Esophagus squamous epithelium (tissue), 5 donors: ENCODE measurements around the gene KLF1. TPM values are rescaled to one million over a fixed set of nuclear protein-coding genes. Genes with fewer than 3 reads are reported as not detected.

Source experiments
- DNase-seq: peaks from one replicate; lab custom pipeline; 2025; lab: John Stamatoyannopoulos, UW
- H3K27ac ChIP-seq, 4 donors: fragments of 200-600 bp; sonication (generic); one replicate each; pipeline ENCODE4 v1.5.1; 2016 to 2019; ENCODE audit warnings: mild to moderate bottlenecking in 1 of 4
- H3K27me3 ChIP-seq, 4 donors: fragments of 200-600 bp; sonication (generic); 1 replicate in 3 of 4; 2 replicates in 1 of 4; pipeline versions ENCODE4 v1.5.1 to v1.6.0; 2017 to 2021; ENCODE audit warnings: antibody characterized with exemption in 1 of 4
- H3K36me3 ChIP-seq, 3 donors: fragments of 200-600 bp; sonication (generic); one replicate each; pipeline ENCODE4 v1.5.1; 2016 to 2019
- H3K4me1 ChIP-seq, 3 donors: fragments of 200-600 bp; sonication (generic); one replicate each; pipeline ENCODE4 v1.5.1; 2017 to 2019
- H3K4me3 ChIP-seq, 4 donors: fragments of 200-600 bp; sonication (generic); 1 replicate in 3 of 4; 2 replicates in 1 of 4; pipeline ENCODE4 v1.5.1; 2016 to 2019; ENCODE audit warnings: mild to moderate bottlenecking in 2 of 4, moderate library complexity in 1 of 4
- H3K9me3 ChIP-seq, 3 donors: fragments of 200-600 bp; sonication (generic); one replicate each; pipeline ENCODE4 v1.5.1; 2016 to 2019
- POLR2A ChIP-seq, 4 donors: fragments of 450-650 bp; IDR thresholded peaks; one replicate each; pipeline ENCODE4 v1.6.1; 2017; ENCODE audit warnings: antibody characterized with exemption in 4 of 4, mild to moderate bottlenecking in 4 of 4, moderate library complexity in 3 of 4
- WGBS, 2 donors: methylation state at CpG; one replicate each; pipeline ENCODE4 v1.1.5; 2018; 5-methylcytosine and 5-hydroxymethylcytosine counted together
- intact Hi-C: fragments of 100-400 bp; cut with DNase I; formaldehyde crosslinking; loops from one replicate; pipeline ENCODE4 v1.15.0; 2022
- total RNA-seq, 4 donors: library from RNA; depleted of rRNA; stranded (reverse); fragments of >200 nt; gene quantifications; one replicate each; pipeline ENCODE4 v1.1.0, GENCODE V29; 2016
- TF ChIP-seq, protein P1 (sequence below), 6 experiments: fragments of 450-650 bp in 4 of 6; fragments of 200-600 bp in 2 of 6; sonication (generic) in 2 of 6; IDR thresholded peaks; one replicate each; pipeline ENCODE4 v1.5.1; 2016 to 2019; ENCODE audit warnings: antibody characterized with exemption in 6 of 6, mild to moderate bottlenecking in 4 of 6, moderate library complexity in 4 of 6
- donor health status: DM: yes; HTN: yes; CAD: no.

The KLF1 gene
- total RNA-seq, 4 donors from 2014 or later, result not detected

- intact Hi-C loops, result no loop called here
- no peaks in the 10 kb centered on the region for H3K36me3 ChIP-seq
- 80 to 81% methylated on average over 3 to 4 of the region's 4 CpGs for WGBS, 2 donors
- H3K27ac ChIP-seq, result no peak overlapping the region
- peaks cover 0 to 6% (median 0%) of the 10 kb centered on the region in 4 donors for H3K27me3 ChIP-seq
- no peak for DNase-seq
- H3K9me3 ChIP-seq, result no peaks in the 10 kb centered on the region
- no peak for TF ChIP-seq POLR2A (IDR thresholded peaks at IDR 0.05)
- TF ChIP-seq, protein P1, sequence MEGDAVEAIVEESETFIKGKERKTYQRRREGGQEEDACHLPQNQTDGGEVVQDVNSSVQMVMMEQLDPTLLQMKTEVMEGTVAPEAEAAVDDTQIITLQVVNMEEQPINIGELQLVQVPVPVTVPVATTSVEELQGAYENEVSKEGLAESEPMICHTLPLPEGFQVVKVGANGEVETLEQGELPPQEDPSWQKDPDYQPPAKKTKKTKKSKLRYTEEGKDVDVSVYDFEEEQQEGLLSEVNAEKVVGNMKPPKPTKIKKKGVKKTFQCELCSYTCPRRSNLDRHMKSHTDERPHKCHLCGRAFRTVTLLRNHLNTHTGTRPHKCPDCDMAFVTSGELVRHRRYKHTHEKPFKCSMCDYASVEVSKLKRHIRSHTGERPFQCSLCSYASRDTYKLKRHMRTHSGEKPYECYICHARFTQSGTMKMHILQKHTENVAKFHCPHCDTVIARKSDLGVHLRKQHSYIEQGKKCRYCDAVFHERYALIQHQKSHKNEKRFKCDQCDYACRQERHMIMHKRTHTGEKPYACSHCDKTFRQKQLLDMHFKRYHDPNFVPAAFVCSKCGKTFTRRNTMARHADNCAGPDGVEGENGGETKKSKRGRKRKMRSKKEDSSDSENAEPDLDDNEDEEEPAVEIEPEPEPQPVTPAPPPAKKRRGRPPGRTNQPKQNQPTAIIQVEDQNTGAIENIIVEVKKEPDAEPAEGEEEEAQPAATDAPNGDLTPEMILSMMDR (IDR thresholded peaks at IDR 0.05), result no peak
- no peak overlapping the region for H3K4me3 ChIP-seq
- peaks cover 7 to 15% (median 11%) of the 10 kb centered on the region in 3 donors for H3K4me1 ChIP-seq
These were observed 22.9 kb downstream of the KLF1 start for GRCh38 chr19:12864143-12864542.

DNA sequence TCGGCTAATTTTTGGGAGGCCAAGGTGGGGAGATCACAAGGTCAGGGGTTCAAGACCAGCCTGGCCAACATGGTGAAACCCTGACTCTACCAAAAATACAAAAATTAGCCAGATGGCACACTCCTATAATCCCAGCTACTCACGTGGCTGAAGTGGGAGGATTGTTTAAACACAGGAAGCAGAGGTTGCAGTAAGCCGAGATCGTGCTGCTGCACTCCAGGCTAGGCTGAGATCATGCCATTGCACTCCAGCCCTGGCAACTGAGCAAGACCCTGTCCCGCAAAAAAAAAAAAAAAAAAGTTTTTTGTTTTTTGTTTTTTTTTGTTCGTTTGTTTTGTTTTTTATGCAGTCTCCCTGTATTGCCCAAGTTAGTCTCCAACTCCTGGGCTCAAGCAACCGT, 27.5 kb downstream of the KLF1 start:
- no peaks in the 10 kb centered on the region for H3K4me1 ChIP-seq
- no peaks in the 10 kb centered on the region for H3K36me3 ChIP-seq
- H3K4me3 ChIP-seq, result no peak overlapping the region
- TF ChIP-seq POLR2A (IDR thresholded peaks at IDR 0.05), result no peak
- TF ChIP-seq, protein P1 (IDR thresholded peaks at IDR 0.05), result no peak
- no peak overlapping the region for H3K27ac ChIP-seq
- no peaks in the 10 kb centered on the region for H3K9me3 ChIP-seq
- 43 to 47% methylated on average over 6 to 7 of the region's 7 CpGs for WGBS, 2 donors
- DNase-seq, result no peak
- no peaks in the 10 kb centered on the region for H3K27me3 ChIP-seq
- intact Hi-C loops, result no loop called here

- Histone ChIP-seq H3K9me3 (no peaks in the 10 kb centered on the region), H3K27ac (no peak overlapping the region), H3K4me3 (no peak overlapping the region), H3K4me1 (no peaks in the 10 kb centered on the region), H3K27me3 (no peaks in the 10 kb centered on the region), H3K36me3 (no peaks in the 10 kb centered on the region)
- TF ChIP-seq, protein P1 (IDR thresholded peaks at IDR 0.05), result no peak
- no peak for TF ChIP-seq POLR2A (IDR thresholded peaks at IDR 0.05)
- 92% methylated on average over 27 to 35 of the region's 35 CpGs for WGBS, 2 donors
- intact Hi-C loops, result no loop called here
- DNase-seq, result no peak
These were observed 28.7 kb downstream of the KLF1 start for GRCh38 chr19:12858041-12858928.

- DNase-seq, result no peak
- intact Hi-C loops, result no loop called here
- Histone ChIP-seq H3K27me3 (no peaks in the 10 kb centered on the region), H3K27ac (no peak overlapping the region), H3K4me1 (no peaks in the 10 kb centered on the region), H3K4me3 (no peak overlapping the region), H3K9me3 (no peaks in the 10 kb centered on the region), H3K36me3 (no peaks in the 10 kb centered on the region)
- TF ChIP-seq POLR2A (IDR thresholded peaks at IDR 0.05), result no peak
- TF ChIP-seq, protein P1 (IDR thresholded peaks at IDR 0.05), result no peak
- 62 to 74% methylated on average over 1 of the region's 1 CpG for WGBS, 2 donors
These were observed 30.3 kb downstream of the KLF1 start for GRCh38 chr19:12856653-12857052.
